GM12801 (cell line): ENCODE results near the gene TSKU.

Experiments
- CTCF ChIP-seq: IDR thresholded peaks from one replicate; pipeline ENCODE4 v1.5.1; 2011; ENCODE audit warnings: control low read depth; ENCODE audit not compliant: insufficient read length; ENCODE audit errors: extremely low read depth

The TSKU gene

DNA sequence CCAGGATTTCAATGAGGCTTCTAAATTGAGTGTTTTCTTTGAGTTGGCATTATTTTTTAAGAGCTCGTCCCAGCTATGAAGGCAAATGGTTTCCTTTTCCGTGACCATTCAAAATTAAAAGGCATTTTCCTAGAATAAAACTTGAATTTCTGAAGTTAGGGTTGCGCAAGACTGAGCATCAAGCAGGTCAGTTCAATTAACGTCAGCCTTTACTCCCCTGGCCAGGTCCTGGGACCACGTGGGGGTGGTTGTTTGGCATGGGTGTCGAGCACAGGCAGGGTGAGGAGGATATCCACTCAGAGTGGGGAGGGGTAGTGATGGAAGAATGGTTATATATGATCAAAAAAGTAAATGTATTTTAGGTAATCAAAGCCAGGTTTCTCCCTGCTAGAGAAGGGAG lies 43.4 kb upstream of the TSKU start:
- no peak for TF ChIP-seq CTCF

DNA sequence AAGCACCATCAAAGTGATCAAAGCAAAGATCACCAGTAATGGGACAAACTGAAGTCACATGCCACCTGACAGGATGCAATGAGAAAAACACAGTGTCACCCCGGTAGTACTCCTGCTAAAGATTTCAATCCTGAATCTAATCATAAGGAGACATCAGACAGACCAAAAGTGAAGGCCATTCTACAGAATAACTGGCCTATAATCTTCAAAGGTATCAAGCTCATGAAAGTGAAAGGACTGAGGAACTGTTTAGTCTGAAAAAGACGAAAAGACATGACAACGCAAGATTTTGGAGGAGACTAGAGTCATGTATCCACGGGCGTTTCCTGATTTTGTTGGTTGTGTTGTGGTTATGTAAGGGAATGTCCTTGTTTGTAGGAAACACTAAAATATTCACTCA lies 42.4 kb upstream of the TSKU start:
- TF ChIP-seq CTCF, result no peak

GRCh38 chr11:76742902-76743301 lies 40.3 kb upstream of the TSKU start:
- no peak for TF ChIP-seq CTCF

DNA sequence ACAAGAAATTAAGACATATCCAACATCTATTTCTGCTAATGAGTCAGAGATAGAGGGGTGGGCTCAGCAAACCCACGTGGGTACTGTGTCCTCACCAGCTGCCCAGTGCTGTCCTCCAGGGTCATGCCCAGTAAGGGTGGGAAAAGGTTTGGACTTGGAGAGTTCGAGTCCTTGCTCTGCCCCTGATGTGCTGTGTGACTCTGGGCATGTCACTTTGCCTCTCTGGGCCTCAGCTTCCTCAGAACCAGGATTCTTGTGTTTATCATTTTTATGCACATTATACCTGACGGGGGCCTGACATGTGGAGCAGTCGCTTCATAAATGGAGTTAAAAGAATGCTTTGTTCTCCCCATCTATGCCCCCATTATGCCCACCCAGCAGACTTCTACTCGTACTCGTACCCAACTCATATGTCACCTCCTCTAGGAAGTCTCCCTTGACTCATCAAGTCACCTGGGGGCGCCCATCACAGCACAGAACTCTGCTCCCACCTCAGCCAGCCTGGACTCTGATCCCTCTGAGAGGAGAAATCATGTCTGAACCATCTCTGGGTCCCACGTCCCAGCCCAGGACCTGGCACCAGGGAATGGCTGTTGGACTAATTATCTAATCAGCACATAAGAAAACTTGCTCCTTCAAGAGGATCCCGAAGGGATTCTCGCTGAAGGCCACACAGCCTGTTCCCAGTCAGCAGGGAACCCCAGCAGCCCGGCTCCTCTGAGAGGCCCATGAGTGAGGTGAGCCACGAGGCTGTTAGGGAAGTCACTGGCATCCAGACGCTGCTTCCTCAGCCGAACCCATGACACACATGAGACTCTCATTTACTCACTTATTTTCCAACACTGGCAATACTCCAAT lies 38.7 kb upstream of the TSKU start:
- TF ChIP-seq CTCF, result no peak

DNA sequence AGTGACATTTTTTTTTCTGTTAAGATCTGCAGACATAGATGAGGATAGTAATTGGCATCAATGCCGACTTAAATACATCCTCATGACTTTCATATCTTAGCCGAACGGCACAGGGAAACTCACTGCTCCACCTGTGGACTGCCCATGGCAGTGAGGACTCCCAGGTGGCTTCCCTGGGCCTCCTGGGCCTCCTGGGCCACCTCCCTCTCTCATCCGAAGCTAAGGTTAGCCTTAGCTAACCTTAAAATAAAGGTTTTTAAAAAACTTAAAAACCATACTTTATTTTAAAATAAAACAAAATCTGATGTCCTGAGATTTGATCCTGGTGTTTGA lies 38.1 kb upstream of the TSKU start:
- no peak for TF ChIP-seq CTCF

GRCh38 chr11:76745561-76746207 lies 37.5 kb upstream of the TSKU start:
- TF ChIP-seq CTCF, result no peak

DNA sequence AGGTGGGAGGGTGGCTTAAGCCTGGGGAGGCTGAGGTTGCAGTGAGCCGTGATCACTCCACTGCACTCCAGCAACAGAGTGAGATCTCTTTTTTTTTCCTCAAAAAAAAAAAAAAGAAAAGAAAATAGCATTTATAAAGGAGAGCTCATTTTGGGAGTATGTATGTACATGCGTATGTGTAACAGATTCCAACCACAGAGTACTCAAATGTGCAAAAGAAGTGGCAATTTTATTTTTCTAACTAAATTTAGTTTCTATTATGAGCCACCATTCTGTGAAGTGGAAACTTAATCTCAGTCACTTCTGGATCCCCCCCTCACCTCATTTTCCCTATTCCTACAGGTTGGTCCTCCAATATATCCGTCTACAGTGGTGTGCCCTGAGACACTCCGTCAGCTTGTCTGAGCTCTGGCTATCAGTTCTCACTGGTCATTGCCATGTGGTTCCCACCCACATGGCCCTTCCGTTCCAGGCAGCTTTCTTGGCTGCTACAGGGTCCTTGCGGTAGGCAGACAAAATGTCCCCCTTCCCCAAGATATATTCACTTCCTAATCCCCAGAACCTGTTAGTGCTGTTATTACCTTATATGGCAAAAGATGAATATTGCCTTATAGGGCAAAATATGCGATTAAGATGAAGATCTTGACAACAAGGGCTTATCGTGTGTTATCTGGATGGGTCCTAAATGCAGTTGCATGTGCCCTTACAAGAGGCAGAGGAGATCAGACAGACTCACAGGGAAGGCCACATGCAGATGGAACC lies 35.8 kb upstream of the TSKU start:
- TF ChIP-seq CTCF, result no peak
